ENCODE results near the gene NELL1.

Gene NELL1

GRCh38 chr11:20668844-20669819 lies at the start of gene NELL1:
NELL1 (plus strand) TSS chr11:20669586.
- DNase-seq (ENCODE audit: low read depth in 2 of 2), result no peak

GRCh38 chr11:20620988-20621387 lies 48.4 kb upstream of the NELL1 start:
- no peak for DNase-seq (ENCODE audit: low read depth in 2 of 2)

GRCh38 chr11:20621679-20622078 lies 47.7 kb upstream of the NELL1 start:
- no peak for DNase-seq (ENCODE audit: low read depth in 2 of 2)

GRCh38 chr11:20623252-20623651 lies 46.1 kb upstream of the NELL1 start:
- DNase-seq (ENCODE audit: low read depth in 2 of 2), result no peak

GRCh38 chr11:20626279-20626678 lies 43.1 kb upstream of the NELL1 start:
- DNase-seq (ENCODE audit: low read depth in 2 of 2), result no peak

- DNase-seq (ENCODE audit: low read depth in 2 of 2), result no peak
Observed at GRCh38 chr11:20627026-20627425, 42.4 kb upstream of the NELL1 start.

GRCh38 chr11:20627701-20628100 lies 41.7 kb upstream of the NELL1 start:
- no peak for DNase-seq (ENCODE audit: low read depth in 2 of 2)

- no peak for DNase-seq (ENCODE audit: low read depth in 2 of 2)
Observed at GRCh38 chr11:20631519-20632168, 37.7 kb upstream of the NELL1 start.

- DNase-seq (ENCODE audit: low read depth in 2 of 2), result no peak
Observed at GRCh38 chr11:20632169-20632532, 37.2 kb upstream of the NELL1 start.

- no peak for DNase-seq (ENCODE audit: low read depth in 2 of 2)
Observed at GRCh38 chr11:20634044-20634443, 35.3 kb upstream of the NELL1 start.

GRCh38 chr11:20634781-20635180 lies 34.6 kb upstream of the NELL1 start:
- DNase-seq (ENCODE audit: low read depth in 2 of 2), result no peak

- no peak for DNase-seq (ENCODE audit: low read depth in 2 of 2)
Observed at GRCh38 chr11:20638074-20638473, 31.3 kb upstream of the NELL1 start.

GRCh38 chr11:20639688-20640087 lies 29.7 kb upstream of the NELL1 start:
- no peak for DNase-seq (ENCODE audit: low read depth in 2 of 2)

GRCh38 chr11:20640401-20640800 lies 29.0 kb upstream of the NELL1 start:
- DNase-seq (ENCODE audit: low read depth in 2 of 2), result no peak

- DNase-seq (ENCODE audit: low read depth in 2 of 2), result no peak
Observed at GRCh38 chr11:20644360-20644759, 25.0 kb upstream of the NELL1 start.

GRCh38 chr11:20647976-20648565 lies 21.3 kb upstream of the NELL1 start:
- no peak for DNase-seq (ENCODE audit: low read depth in 2 of 2)

GRCh38 chr11:20652150-20652806 lies 17.1 kb upstream of the NELL1 start:
- DNase-seq (ENCODE audit: low read depth in 2 of 2), result no peak

GRCh38 chr11:20654038-20654437 lies 15.3 kb upstream of the NELL1 start:
- no peak for DNase-seq (ENCODE audit: low read depth in 2 of 2)

- DNase-seq (ENCODE audit: low read depth in 2 of 2), result no peak
Observed at GRCh38 chr11:20656901-20657300, 12.5 kb upstream of the NELL1 start.

GRCh38 chr11:20658135-20658534 lies 11.3 kb upstream of the NELL1 start:
- no peak for DNase-seq (ENCODE audit: low read depth in 2 of 2)

- no peak for DNase-seq (ENCODE audit: low read depth in 2 of 2)
Observed at GRCh38 chr11:20661445-20661844, 7.9 kb upstream of the NELL1 start.

GRCh38 chr11:20661850-20662249 lies 7.5 kb upstream of the NELL1 start:
- DNase-seq (ENCODE audit: low read depth in 2 of 2), result no peak

Data from stimulated activated CD4-positive, alpha-beta T cell treated with anti-CD3 and anti-CD28 coated beads, Interleukin-1b, Interleukin-23, amount 100 ng/mL, for 1 hour (primary cell).